Measurements from ENCODE around the gene SMIM5.
A peak's percentile ranks its signal among the peaks of the same experiment; 100 is the strongest.

SMIM5 gene

DNA sequence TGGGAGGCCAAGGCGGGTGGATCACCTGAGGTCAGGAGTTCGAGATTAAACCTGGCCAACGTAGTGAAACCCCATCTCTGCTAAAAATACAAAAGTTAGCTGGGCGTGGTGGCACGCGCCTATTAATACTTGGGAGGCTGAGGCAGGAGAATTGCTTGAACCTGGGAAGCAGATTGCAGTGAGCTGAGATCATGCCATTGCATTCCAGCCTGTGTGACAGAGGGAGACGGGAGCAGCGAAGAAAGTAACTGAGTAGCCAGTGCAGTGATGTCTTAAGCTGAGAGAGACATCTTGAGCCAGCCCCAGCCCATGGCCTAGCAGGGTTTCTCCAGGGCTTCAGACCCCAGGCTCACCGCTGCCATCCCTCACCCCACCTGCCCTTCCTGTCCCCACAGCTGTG, 9.8 kb upstream of the SMIM5 start:
- TF ChIP-seq, protein P1, sequence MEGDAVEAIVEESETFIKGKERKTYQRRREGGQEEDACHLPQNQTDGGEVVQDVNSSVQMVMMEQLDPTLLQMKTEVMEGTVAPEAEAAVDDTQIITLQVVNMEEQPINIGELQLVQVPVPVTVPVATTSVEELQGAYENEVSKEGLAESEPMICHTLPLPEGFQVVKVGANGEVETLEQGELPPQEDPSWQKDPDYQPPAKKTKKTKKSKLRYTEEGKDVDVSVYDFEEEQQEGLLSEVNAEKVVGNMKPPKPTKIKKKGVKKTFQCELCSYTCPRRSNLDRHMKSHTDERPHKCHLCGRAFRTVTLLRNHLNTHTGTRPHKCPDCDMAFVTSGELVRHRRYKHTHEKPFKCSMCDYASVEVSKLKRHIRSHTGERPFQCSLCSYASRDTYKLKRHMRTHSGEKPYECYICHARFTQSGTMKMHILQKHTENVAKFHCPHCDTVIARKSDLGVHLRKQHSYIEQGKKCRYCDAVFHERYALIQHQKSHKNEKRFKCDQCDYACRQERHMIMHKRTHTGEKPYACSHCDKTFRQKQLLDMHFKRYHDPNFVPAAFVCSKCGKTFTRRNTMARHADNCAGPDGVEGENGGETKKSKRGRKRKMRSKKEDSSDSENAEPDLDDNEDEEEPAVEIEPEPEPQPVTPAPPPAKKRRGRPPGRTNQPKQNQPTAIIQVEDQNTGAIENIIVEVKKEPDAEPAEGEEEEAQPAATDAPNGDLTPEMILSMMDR (IDR thresholded peaks at IDR 0.05): no peak
- TF ChIP-seq ZFX (IDR thresholded peaks at IDR 0.05; ENCODE audit: borderline replicate concordance): no peak
- no peak overlapping the region for H3K27ac ChIP-seq

DNA sequence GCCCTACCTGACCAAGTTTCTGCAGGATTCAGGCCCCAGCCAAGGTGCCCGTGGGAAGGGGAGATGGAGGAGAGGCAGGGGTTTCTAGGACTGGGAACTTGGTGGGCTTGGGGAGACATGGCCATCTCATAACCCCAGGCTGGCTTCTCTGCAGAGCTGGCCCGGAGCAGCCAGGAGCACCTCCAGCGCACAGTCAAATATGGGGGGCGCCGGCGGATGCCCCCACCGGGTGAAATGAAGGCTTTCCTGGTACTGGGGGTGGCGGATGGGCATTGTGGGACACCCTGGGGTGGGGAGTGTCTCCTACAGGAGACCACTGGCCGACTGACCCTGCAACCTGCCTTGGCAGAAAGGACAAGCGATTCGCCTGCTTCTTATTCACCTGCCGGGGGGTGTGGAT, 9.2 kb upstream of the SMIM5 start:
- TF ChIP-seq, protein P1 (IDR thresholded peaks at IDR 0.05): no peak
- TF ChIP-seq ZFX (IDR thresholded peaks at IDR 0.05; ENCODE audit: borderline replicate concordance): no peak
- H3K27ac ChIP-seq: no peak overlapping the region

DNA sequence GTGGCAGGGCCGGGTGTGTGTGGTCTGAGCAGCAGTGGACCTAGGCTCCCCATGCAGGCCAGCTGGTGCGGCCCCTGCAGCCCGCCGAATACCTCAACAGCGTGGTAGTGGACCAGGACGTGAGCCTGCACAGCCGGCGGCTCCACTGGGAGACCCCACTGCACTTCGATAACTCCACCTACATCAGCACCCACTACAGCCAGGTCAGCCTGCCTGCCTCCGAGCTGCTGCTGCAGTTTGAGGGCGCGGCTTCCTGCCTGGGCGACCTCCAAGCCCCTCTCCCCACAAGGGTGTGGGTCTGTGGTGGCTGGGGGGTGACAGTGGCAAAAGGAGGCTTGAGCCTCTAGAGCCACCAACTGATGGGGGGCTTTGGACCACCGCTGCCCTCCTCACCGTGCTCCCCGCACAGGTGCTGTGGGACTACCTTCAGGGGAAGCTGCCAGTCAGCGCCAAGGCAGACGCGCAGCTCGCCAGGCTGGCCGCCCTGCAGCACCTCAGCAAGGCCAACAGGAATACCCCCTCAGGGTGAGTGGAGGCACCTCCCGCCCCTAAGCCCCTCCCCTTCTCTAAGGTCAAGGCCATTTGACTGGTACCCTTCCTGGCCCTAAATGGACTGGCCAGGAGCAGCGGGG, 8.4 kb upstream of the SMIM5 start:
- no peak overlapping the region for H3K27ac ChIP-seq
- TF ChIP-seq, protein P1 (IDR thresholded peaks at IDR 0.05): no peak
- TF ChIP-seq ZFX (IDR thresholded peaks at IDR 0.05; ENCODE audit: borderline replicate concordance): no peak

DNA sequence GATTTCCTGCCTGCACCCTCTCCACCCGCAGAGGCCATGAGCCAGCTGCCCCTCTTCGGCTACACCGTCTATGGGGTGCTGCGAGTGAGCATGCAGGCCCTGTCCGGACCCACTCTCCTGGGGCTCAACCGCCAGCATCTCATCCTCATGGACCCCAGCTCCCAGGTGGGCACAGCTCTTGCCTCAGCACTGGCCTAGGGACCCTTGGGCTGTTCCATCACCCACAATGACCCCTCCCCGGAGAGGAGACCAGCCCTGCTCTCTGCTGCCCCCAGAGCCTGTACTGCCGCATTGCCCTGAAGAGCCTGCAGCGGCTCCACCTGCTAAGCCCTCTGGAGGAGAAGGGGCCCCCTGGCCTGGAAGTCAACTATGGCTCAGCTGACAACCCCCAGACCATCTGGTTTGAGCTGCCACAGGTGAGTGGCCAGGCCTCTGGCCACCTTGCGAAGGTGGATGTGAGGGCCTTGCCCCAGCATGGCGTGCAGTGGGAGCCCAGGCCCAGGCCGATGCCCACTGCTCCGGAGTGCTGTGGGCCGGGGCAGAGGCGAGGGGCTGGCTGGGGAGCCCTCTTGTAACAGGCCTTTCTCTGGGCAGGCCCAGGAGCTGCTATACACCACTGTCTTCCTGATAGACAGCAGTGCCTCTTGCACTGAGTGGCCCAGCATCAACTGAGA, 7.3 kb upstream of the SMIM5 start:
- TF ChIP-seq, protein P1 (IDR thresholded peaks at IDR 0.05): peak; percentile 92
- TF ChIP-seq ZFX (IDR thresholded peaks at IDR 0.05; ENCODE audit: borderline replicate concordance): no peak
- H3K27ac ChIP-seq: no peak overlapping the region

DNA sequence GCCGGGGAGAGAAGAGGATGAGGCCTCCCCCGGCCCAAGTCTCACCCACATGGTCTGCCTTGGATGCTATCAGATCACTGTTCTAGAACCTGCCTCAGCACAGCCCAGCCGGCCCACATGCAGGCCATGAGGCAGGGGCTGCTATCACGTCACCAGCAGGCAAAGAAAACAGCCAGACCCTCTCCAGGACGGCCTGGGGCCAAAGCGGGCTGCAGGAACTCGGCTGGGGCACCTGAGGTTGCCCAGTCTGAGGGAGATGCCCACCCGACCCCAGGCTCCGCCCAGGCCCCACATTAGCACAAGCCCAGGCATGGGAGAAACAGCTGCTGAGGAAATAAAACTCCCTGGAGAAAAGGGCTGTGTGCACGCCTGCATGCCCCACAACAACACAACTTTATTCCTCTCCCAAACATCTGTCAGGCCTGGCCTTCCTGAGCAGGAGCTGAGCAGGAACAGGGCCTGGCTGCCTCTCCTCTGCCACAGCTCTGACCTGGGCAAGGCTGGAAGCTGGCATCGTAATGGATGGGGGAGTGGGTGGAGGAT, 6.7 kb upstream of the SMIM5 start:
- H3K27ac ChIP-seq: no peak overlapping the region
- TF ChIP-seq, protein P1 (IDR thresholded peaks at IDR 0.05): no peak

DNA sequence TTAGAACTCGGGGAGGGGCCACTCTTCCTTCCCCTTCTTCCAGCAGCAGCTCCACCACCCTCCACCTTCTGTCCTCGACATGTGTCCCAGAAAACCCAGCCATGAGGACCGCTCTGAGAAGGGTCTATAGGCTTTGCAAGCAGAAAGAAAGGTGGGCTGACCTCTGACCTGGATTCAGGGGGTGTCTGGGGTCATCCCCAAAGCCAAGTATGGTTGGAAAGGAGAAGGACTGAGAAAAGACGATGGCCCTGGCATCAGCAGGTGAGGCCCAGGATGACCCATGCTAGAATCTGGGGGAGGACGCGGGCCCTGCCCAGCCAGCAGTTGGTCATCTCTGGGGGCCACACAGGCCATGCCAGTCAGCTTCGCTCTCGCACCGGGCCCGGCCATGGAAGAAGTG, 6.1 kb upstream of the SMIM5 start:
- TF ChIP-seq ZFX (IDR thresholded peaks at IDR 0.05; ENCODE audit: borderline replicate concordance): no peak
- TF ChIP-seq, protein P1 (IDR thresholded peaks at IDR 0.05): no peak
- no peak overlapping the region for H3K27ac ChIP-seq

DNA sequence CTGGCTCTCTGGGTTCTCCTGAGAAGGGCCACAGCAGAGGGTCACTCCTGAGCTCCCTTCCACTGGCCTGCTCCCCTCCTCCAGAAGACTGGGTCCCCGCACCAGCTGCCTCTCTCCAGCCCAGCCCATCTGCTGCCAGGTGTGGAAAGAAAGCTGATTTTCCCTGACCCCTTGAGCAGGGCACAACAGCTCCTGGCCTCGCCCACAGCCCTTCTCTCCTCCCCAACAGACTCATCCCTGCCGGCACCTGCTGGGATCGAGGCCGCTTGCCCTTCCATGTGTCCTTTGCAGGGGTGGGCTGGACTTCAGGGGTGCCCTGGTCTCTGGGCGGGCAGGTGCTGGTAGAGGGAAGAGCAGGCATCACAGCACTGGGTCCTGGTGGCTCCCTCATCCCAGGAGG, 4.8 kb upstream of the SMIM5 start:
- no peak overlapping the region for H3K27ac ChIP-seq
- no peak for TF ChIP-seq ZFX (IDR thresholded peaks at IDR 0.05; ENCODE audit: borderline replicate concordance)
- TF ChIP-seq, protein P1 (IDR thresholded peaks at IDR 0.05): no peak

Data from 22Rv1 (cell line).